Esophagus (tissue), 2 donors: ENCODE measurements around the gene TNFRSF9. TPM values are rescaled to one million over a fixed set of nuclear protein-coding genes. Genes with fewer than 3 reads are reported as not detected.

ENCODE experiments used
- H3K27ac ChIP-seq, 2 donors: one replicate each; pipeline ENCODE4 v1.5.1; 2013; ENCODE audit warnings: low read depth in 2 of 2, mild to moderate bottlenecking in 2 of 2, inconsistent platforms in 1 of 2, low read length in 1 of 2, moderate library complexity in 1 of 2
- H3K27me3 ChIP-seq, 2 donors: one replicate each; pipeline ENCODE4 v1.6.1; 2013; ENCODE audit warnings: low read length in 2 of 2, control low read depth in 1 of 2, mild to moderate bottlenecking in 1 of 2; ENCODE audit not compliant: insufficient read depth in 2 of 2, control insufficient read depth in 1 of 2
- H3K36me3 ChIP-seq, 2 donors: one replicate each; pipeline ENCODE4 v1.6.1; 2013; ENCODE audit warnings: low read length in 1 of 2; ENCODE audit not compliant: control insufficient read depth in 2 of 2, insufficient read depth in 2 of 2
- H3K4me1 ChIP-seq, 2 donors: one replicate each; pipeline ENCODE4 v1.6.1; 2013; ENCODE audit warnings: low read length in 1 of 2; ENCODE audit not compliant: control insufficient read depth in 2 of 2, insufficient read depth in 2 of 2
- H3K4me3 ChIP-seq, 2 donors: one replicate each; pipeline ENCODE4 v1.5.1; 2013; ENCODE audit warnings: low read length in 2 of 2, mild to moderate bottlenecking in 2 of 2, low read depth in 1 of 2, moderate library complexity in 1 of 2
- H3K9me3 ChIP-seq, 2 donors: one replicate each; pipeline ENCODE4 v1.6.1; 2013; ENCODE audit warnings: mild to moderate bottlenecking in 2 of 2, low read depth in 1 of 2, low read length in 1 of 2, moderate library complexity in 1 of 2; ENCODE audit not compliant: control insufficient read depth in 2 of 2, insufficient read depth in 1 of 2
- WGBS, 2 donors: extraction: QIAGEN DNeasy Blood & Tissue Kit; methylation state at CpG; one replicate each; pipeline ENCODE4 v1.1.7; 2013; 5-methylcytosine and 5-hydroxymethylcytosine counted together
- polyA plus RNA-seq, 2 donors: library from polyadenylated mRNA; stranded (reverse); fragments of 200-250 nt; gene quantifications; one replicate each; pipeline ENCODE4 v1.2.3, GENCODE V29; 2013
- donor health status: healthy with polysubstance abuse.
- donor health status: Bipolar disorder and iron deficiency.

Gene TNFRSF9
- polyA plus RNA-seq, 2 donors: 0.02 to 0.12 TPM

- Histone ChIP-seq H3K9me3 (no peaks in the 10 kb centered on the region), H3K4me1 (peaks cover 3 to 5% of the 10 kb centered on the region in 2 donors), H3K36me3 (no peaks in the 10 kb centered on the region), H3K27me3 (no peaks in the 10 kb centered on the region), H3K27ac (no peak overlapping the region), H3K4me3 (no peak overlapping the region)
- 38 to 40% methylated on average over 7 of the region's 7 CpGs for WGBS, 2 donors
Observed at GRCh38 chr1:7886405-7886745, 54.3 kb downstream of the TNFRSF9 start.

GRCh38 chr1:7885513-7886404 is 54.9 kb downstream of the TNFRSF9 start:
- Histone ChIP-seq H3K4me1 (peaks cover 3 to 5% of the 10 kb centered on the region in 2 donors), H3K27ac (peak overlapping the region in 1 of 2 donors; percentile 41), H3K36me3 (no peaks in the 10 kb centered on the region), H3K27me3 (no peaks in the 10 kb centered on the region), H3K4me3 (peak overlapping the region; percentile 17 to 18), H3K9me3 (no peaks in the 10 kb centered on the region)
- 24 to 29% methylated on average over 21 to 26 of the region's 27 CpGs for WGBS, 2 donors

GRCh38 chr1:7884757-7885156 is 55.9 kb downstream of the TNFRSF9 start:
- Histone ChIP-seq H3K27ac (no peak overlapping the region), H3K4me1 (peaks cover 3 to 5% of the 10 kb centered on the region in 2 donors), H3K4me3 (no peak overlapping the region), H3K36me3 (no peaks in the 10 kb centered on the region), H3K27me3 (no peaks in the 10 kb centered on the region), H3K9me3 (no peaks in the 10 kb centered on the region)
- 60 to 98% methylated on average over 1 of the region's 1 CpG for WGBS, 2 donors

DNA sequence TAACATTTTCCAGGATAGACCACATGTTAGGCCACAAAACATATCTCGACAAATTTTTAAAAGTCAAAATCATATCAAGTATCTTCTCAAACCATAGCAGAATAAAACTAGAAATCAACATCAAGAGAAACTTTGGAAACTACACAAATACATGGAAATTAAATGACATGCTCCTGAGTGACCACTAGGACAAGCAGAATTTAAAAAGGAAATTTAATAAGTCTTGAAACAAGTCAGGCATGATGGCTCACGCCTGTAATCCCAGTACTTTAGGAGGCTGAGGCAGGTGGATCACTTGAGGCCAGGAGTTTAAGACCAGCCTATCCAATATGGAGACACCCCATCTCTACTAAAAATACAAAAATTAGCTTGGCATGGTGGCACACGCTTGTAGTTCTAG is 61.4 kb downstream of the TNFRSF9 start:
- 89 to 91% methylated on average over 3 of the region's 3 CpGs for WGBS, 2 donors
- Histone ChIP-seq H3K27me3 (no peaks in the 10 kb centered on the region), H3K36me3 (no peaks in the 10 kb centered on the region), H3K27ac (no peak overlapping the region), H3K4me1 (no peaks in the 10 kb centered on the region), H3K4me3 (no peak overlapping the region), H3K9me3 (peaks cover 0 to 3% of the 10 kb centered on the region in 2 donors)

- peaks cover 0 to 3% of the 10 kb centered on the region in 2 donors for H3K9me3 ChIP-seq
- H3K27me3 ChIP-seq: no peaks in the 10 kb centered on the region
- no peak overlapping the region for H3K4me3 ChIP-seq
- H3K27ac ChIP-seq: no peak overlapping the region
- 38 to 47% methylated on average over 1 of the region's 1 CpG for WGBS, 2 donors
- no peaks in the 10 kb centered on the region for H3K36me3 ChIP-seq
- no peaks in the 10 kb centered on the region for H3K4me1 ChIP-seq
Observed at GRCh38 chr1:7878027-7878426, 62.6 kb downstream of the TNFRSF9 start.

- WGBS, 2 donors: 83% methylated on average over 11 of the region's 11 CpGs
Observed at GRCh38 chr1:7873801-7874795, 66.5 kb downstream of the TNFRSF9 start.

DNA sequence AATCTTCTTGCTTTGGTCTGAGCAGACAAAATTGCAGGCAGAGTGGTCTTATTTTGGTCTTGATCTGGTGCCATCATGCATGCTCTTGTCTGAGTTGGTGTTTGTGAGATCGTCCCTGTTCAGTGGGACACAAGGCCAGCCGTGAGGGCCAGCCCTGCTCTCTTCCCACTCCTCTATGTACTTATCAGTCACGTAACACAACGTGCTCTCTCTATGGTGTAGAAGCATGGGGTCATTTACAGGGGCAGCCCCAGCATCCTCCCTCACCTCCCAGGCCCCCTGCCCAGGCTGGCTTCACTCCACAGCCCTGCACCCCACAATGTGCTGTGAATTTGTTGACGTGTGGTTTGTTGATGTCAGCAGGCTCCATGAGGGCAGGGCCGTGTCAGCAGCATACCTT is 69.5 kb downstream of the TNFRSF9 start:
- Histone ChIP-seq H3K4me3 (no peak overlapping the region), H3K27me3 (no peaks in the 10 kb centered on the region), H3K9me3 (peaks cover 0 to 7% of the 10 kb centered on the region in 2 donors), H3K36me3 (no peaks in the 10 kb centered on the region), H3K27ac (no peak overlapping the region), H3K4me1 (no peaks in the 10 kb centered on the region)
- 73 to 81% methylated on average over 6 of the region's 6 CpGs for WGBS, 2 donors

More at GRCh38 chr1:7873801-7874795, 66.5 kb downstream of the TNFRSF9 start:
- H3K36me3 ChIP-seq: no peaks in the 10 kb centered on the region
- no peaks in the 10 kb centered on the region for H3K27me3 ChIP-seq
- H3K9me3 ChIP-seq: peaks cover 0 to 3% of the 10 kb centered on the region in 2 donors
- no peak overlapping the region for H3K27ac ChIP-seq
- H3K4me3 ChIP-seq: no peak overlapping the region
- H3K4me1 ChIP-seq: no peaks in the 10 kb centered on the region

DNA sequence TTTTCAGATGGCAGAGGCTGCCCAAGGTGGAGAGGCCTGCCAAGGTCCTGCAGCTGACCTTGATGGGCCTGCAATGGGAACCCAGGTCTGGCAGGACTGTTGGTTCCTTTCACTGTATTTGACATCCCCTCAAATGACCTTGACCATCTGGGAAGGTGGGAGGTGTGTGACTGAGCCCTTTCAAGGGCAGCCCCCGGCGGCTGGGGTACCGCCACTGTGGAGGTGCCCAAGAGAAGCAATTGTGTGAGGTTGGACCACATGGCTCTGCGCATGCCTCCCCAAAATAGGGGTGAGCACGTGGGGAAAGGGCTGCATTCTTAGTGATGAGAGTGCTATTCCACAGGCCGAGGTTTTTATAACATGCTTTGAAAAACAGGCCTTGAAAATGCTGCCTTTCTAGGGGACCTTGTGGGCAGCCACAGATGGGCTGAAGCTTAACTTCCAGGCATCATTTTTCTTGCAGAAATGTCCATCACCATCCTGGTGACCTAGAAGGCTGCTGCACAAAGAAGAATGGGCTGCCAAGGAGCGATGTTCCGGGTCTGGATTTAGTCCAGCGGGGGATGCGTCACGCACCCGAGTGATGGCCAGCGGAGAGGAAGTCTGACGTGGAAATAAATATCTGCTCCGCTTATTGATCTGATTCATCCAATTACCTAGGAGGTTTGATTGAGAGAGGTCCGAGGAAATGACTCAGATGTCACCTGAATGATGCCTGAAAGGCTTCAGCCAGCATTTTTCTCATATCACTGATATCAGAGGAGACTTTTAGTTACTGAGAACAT is 71.3 kb downstream of the TNFRSF9 start:
- Histone ChIP-seq H3K36me3 (no peaks in the 10 kb centered on the region), H3K4me1 (no peaks in the 10 kb centered on the region), H3K27me3 (no peaks in the 10 kb centered on the region), H3K4me3 (no peak overlapping the region), H3K27ac (no peak overlapping the region), H3K9me3 (peaks cover 0 to 5% of the 10 kb centered on the region in 2 donors)
- 84 to 92% methylated on average over 16 of the region's 16 CpGs for WGBS, 2 donors
